Ovary (tissue), 3 donors: ENCODE measurements around the gene ANTXR1.

Source experiments
- CTCF ChIP-seq, 3 donors: fragments of 450-650 bp in 2 of 3; fragments of 200-600 bp in 1 of 3; IDR thresholded peaks; one replicate each; pipeline versions ENCODE4 v1.5.1 to v1.8.0; 2016 to 2022; ENCODE audit warnings: antibody characterized with exemption in 3 of 3, mild to moderate bottlenecking in 1 of 3
- EP300 ChIP-seq: sonication (generic); formaldehyde crosslinking; IDR thresholded peaks from one replicate; pipeline ENCODE4 v1.6.1; 2017; ENCODE audit warnings: antibody characterized with exemption
- POLR2A ChIP-seq: fragments of 450-650 bp; IDR thresholded peaks from one replicate; pipeline ENCODE4 v1.6.1; 2017; ENCODE audit warnings: antibody characterized with exemption, mild to moderate bottlenecking, moderate library complexity
- donor health status: DM: no; HTN: no; CAD: no.

- TF ChIP-seq CTCF (IDR thresholded peaks at IDR 0.05): no peak
- no peak for TF ChIP-seq EP300
- TF ChIP-seq POLR2A: no peak
These were observed 86.6 kb downstream of the ANTXR1 start for GRCh38 chr2:69099541-69099940.
